ENCODE results near the gene DPP10.

DNA sequence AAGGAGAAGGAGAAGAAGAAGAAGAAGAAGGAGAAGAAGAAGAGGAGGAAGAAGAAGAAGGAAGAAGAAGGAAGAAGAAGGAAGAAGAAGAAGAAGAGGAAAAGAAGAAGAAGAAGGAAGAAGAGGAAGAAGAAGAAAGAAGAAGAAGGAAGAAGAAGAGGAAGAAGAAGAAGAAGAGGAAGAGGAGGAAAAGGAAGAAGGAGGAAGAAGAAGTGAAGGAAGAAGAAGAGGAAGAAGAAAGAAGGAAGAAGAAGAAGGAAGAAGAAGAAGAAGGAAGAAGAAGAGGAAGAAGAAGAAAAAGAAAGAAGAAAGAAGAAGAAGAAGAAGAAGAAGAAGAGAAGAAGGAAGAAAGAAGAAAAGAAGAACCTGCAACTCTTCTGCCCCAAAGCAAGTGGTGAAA, 942.0 kb downstream of the DPP10 start:
- TF ChIP-seq, protein P1, sequence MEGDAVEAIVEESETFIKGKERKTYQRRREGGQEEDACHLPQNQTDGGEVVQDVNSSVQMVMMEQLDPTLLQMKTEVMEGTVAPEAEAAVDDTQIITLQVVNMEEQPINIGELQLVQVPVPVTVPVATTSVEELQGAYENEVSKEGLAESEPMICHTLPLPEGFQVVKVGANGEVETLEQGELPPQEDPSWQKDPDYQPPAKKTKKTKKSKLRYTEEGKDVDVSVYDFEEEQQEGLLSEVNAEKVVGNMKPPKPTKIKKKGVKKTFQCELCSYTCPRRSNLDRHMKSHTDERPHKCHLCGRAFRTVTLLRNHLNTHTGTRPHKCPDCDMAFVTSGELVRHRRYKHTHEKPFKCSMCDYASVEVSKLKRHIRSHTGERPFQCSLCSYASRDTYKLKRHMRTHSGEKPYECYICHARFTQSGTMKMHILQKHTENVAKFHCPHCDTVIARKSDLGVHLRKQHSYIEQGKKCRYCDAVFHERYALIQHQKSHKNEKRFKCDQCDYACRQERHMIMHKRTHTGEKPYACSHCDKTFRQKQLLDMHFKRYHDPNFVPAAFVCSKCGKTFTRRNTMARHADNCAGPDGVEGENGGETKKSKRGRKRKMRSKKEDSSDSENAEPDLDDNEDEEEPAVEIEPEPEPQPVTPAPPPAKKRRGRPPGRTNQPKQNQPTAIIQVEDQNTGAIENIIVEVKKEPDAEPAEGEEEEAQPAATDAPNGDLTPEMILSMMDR (IDR thresholded peaks at IDR 0.05; ENCODE audit: low read length), result no peak
- TF ChIP-seq EZH2 (IDR thresholded peaks at IDR 0.05; ENCODE audit: borderline replicate concordance, low read length), result no peak

All from OCI-LY1 (cell line).